Activated CD4-positive, alpha-beta T cell treated with anti-CD3 and anti-CD28 coated beads, Interleukin-10, Interleukin-2, amounts not matched to agents 100 ng/mL and 50 ng/mL, durations not matched to agents 16 hours and 8 hours (primary cell): ENCODE data around the gene HGFAC.
A peak's percentile ranks its signal among the peaks of the same experiment; 100 is the strongest.

Experiments
- DNase-seq: peaks from one replicate; pipeline ENCODE4 v3.0.0-alpha.2; 2020

HGFAC gene

DNA sequence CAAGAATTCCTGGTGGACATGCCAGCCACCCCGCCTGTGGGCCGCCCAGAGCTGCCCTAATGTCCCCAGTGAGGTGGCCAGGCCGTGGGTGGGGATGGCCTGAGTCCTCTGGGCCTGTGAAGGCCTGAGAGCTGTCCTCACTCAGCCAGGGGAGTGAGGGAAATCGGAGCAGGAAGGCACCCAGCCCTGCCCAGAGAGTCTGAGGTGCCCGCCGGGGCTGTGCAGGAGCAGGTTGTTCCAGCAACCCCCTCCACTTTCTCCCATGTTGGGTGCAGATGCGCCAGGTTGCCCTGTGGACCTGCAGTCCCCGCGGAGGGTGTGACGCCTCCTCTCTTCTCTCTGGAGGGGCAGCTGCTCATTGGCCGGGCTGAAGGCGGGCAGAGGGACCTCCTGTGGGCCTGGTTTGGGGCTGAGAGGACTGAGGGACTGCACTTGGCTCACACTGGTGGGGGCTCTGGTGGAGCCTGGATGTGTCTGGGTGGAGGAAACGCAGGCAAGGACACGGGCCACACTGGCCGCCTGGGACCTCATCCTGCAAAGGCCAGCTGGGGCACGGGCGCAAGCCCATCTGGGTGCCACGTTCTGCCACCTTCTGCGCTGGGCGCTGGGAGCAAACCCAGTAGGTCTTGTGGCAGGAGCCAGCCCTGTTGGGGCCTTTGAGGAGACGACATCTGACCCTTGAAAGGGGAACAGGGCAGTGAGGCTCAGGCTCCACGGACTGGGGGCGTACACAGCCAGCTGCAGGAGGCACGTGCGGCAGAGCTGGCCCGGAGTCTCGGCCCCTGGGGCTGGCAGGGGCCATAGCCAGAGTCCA, 35.4 kb downstream of the HGFAC start:
- DNase-seq, result no peak

DNA sequence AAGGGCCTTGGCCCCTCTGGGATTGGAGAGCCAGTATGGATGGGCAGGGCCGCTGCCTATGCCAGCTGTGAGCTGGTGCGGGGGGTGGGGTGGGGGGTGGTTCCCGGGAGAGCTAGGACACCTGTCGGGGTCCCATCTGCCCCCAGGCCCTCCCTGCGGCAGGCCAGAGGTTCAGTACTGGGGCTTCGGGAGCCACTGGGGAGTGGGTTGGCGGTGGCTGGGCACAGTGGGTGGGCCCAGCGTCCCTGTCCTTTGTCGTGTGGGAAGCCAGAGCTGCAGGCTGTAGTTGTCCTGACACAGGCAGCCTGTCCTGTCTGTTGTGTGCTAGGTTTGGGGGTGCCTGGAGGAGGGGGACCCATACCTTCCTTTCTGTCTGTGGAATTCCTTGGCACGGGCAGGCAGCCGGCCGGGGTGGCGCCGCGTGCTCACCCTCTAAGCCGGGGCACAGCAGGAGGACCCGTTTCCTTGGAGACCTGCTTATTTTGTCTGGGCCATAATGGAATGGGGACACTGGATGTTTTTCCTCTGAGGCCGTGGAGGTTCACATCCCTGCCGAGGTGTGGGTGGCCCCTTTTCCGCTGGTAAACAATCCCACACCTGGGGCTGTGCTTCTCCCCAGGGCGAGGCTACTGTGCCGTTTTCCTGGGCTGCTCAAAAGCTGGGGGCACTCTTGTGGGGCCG, 36.1 kb downstream of the HGFAC start:
- DNase-seq, result no peak

DNA sequence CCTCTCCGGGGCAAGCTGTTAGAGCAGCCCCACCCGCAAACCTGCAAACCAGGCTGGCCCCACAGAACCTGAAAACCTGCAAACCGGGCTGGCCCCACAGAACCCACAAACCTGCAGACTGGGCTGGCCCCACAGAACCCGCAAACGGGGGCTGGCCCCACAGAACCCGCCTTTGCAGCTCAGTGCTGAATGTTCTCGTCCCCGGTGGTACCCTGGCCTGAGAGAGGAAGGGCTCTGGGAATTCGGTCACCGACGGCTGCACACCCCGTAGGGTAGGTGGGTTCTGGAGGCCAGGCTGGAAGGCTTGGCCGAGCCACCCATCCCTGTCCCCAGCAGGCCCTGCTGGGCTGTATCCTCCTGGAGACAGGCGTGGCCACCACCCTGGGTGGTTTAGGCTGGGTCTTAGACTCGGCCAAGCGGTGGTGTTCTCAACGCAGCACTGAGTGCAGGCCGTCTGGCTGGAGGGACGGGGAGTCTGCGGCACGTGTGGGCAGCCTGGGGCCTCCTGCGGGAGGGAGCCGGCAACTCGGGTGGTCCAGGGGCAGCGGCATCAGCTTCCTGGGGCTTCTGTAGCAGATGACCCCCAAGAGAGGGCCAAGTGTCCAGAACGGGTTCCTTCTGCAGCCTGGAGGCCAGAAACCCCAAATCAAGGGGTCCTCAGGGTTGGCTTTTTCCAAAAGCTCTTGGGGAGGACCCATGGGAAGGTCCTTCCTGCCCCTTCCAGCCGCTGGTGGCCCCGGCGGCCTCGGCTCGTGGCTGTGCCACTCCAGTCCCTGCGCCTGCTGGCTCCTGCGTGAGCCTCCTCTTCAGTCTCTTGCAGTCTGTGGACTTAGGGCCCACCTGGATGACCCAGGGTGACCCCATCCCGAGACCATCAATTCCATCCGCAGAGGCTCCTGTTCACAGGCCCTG, 36.9 kb downstream of the HGFAC start:
- DNase-seq, result no peak

GRCh38 chr4:3479358-3480101, 37.8 kb downstream of the HGFAC start:
- no peak for DNase-seq

GRCh38 chr4:3480528-3481112, 38.9 kb downstream of the HGFAC start:
- peak; percentile 80 for DNase-seq

GRCh38 chr4:3481113-3481531, 39.4 kb downstream of the HGFAC start:
- DNase-seq, result no peak

DNA sequence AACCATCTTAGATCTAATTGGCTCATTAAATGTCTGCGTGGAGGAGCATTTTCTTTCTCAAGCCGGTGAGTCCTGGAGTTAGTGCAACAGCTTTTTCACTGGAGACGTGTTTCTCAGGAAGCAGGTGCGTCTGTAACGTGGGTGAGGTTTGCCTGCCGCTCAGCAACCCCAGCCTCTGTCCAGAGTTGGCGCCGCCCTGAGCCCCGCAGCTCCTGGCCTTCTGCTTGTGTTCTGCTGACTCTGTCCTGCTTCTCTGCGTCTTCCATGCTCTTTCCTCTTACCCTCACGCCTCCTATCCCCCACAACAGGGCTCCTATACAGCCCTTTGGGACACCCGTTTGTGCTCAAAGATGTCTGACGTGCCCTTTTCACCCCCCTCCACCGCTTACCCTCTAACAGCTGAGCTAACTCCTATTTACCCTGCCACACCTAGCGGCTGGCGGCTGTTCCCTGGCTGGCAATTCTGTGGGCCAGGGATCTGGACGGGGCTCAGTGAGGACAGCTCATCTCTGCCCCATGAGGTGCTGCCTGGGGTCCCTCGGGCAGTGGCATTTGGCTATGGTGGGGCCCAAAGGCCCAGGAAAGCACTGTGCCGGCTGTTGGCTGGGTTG, 40.1 kb downstream of the HGFAC start:
- no peak for DNase-seq

DNA sequence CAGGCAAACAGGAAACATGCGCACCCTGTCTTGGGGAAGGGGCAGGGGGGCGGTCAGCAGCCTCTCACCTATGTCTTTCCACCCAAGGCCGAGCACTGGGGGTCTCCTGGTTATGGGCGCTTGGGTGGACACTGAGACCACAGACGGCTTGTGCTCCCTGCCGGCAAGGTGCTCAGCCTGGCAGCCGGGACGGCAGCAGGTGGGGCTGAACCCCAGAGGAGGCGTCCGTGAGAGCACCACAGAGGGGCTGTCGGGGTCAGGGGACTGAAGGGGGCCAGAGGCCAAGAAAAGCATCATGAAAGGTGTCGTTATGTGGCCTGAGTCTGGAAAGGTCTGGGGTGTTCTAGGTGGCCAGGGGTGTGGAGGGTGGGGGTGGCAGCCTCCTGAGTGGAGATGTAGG, 40.9 kb downstream of the HGFAC start:
- DNase-seq, result no peak

- DNase-seq, result no peak
Observed at GRCh38 chr4:3483471-3483921, 41.7 kb downstream of the HGFAC start.

DNA sequence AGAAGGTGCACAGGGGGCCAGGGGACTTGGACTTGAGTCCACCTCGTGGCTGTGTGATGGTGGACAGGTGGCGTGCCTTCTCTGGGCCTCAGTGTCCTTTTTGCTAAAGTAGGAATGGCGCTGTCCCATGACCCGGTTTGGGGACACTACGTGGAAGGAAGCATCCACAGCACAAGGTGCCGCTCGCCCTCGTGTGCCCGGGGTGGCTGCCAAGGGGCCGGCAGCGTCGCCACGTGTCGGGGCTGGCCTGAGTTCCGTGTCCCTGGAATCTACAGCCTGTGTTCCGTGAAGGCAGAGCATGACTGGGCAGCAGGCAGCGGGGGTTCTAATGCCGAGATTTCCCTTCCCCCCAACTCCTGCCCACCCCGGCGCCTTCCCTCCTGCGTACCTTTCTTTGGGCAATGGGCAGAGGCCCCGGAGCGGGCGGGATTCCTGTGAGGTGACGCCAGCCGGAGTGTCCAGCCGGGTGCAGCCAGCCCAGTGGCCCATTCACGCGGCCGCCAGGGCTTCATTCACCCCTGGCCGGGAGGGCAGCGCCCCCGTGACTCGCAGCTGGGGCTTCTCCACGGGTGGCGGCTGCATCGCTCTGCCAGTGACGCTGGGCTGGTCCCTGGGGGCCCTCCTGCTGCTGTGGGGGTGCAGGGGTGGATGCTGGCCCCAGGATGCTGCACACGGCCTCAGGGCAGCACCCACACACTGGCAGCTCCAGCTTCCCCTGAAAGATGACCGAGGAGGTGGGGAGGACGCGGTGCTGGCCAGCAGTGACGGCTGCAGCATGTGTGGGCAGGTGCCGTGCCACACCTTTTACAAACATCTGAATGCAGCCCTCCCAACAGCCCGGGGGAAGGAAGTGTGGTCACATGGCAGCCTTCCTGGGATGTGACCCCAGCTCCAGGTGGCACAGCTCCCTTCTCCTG, 42.5 kb downstream of the HGFAC start:
- DNase-seq, result no peak

DNA sequence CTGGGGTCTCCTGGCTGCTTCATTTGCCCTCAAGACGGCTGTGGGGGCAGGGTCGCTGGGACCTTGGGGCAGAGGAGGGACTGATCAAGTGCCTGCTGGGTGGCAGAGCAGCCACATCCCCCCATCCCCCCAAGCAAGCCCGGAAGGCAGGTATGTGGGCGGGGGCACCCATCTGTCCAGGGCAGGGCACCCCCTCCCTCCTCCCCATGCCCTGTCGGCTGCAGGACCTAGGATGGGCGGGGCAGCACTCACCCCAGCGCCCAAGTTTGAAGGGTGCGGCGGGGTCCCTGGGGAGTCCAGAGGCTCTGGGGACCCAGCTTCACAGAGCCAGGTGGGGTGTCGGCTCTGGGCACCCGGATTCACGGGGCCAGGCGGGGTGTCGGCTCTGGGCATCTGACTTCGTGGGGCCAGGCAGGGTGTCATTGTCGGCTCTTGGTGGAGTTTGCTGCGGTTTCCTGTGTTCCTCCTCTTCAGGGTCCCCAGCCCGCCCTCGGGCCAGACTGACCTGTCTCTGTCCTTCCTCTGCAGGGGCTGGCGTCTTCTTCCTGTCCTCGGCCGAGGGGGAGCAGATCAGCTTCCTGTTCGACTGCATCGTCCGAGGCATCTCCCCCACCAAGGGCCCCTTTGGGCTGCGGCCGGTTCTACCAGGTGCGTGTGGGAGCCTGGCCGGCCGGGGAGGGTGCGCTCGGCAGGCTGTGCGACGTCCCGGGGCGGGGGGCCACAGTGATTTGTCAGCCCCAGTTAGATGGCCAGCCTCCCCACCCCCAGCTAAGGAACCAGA, 43.4 kb downstream of the HGFAC start:
- DNase-seq, result no peak

- no peak for DNase-seq
Observed at GRCh38 chr4:3485886-3486540, 44.2 kb downstream of the HGFAC start.

- no peak for DNase-seq
Observed at GRCh38 chr4:3486541-3487540, 45.1 kb downstream of the HGFAC start.

DNA sequence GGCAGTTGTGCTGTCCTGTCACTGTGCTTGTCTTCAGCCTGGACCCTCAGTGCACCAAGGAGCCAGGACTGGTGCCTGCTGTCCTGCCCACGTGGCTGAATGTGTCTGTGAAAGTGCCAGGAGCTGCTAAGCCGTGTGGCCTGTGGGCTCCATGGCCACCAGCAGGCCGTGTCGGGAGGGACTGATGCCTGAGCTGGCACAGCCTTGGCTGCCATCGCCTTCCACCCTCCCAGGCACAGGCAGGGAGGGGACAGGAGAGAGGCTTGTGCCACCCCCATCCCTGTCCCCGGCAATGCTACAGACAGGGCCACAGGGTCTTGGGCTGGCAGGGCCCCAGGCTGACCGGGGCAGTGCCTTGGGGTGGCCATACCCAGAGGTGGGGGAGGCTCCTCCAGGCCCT, 46.1 kb downstream of the HGFAC start:
- DNase-seq, result no peak

DNA sequence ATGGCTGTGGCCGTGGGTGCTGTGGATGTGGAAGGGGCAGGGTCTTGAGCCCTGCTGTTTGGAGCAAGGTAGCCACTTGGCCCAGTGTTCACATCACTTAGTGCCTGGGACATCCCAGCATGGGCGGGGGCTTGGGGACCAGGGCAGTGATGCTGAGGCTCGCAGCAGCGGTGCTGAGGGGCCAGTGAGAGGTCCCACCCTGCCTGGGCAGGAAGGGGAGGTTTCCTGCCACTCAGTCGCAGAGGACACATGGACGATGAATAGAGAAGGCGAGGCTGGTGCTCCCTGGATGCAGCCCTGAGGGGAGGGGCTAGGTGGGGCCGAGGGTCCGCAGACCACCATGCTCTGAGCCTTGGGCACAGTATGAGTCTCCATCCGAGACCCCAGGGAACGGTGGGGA, 47.1 kb downstream of the HGFAC start:
- no peak for DNase-seq

- no peak for DNase-seq
Observed at GRCh38 chr4:3489451-3489962, 47.7 kb downstream of the HGFAC start.

DNA sequence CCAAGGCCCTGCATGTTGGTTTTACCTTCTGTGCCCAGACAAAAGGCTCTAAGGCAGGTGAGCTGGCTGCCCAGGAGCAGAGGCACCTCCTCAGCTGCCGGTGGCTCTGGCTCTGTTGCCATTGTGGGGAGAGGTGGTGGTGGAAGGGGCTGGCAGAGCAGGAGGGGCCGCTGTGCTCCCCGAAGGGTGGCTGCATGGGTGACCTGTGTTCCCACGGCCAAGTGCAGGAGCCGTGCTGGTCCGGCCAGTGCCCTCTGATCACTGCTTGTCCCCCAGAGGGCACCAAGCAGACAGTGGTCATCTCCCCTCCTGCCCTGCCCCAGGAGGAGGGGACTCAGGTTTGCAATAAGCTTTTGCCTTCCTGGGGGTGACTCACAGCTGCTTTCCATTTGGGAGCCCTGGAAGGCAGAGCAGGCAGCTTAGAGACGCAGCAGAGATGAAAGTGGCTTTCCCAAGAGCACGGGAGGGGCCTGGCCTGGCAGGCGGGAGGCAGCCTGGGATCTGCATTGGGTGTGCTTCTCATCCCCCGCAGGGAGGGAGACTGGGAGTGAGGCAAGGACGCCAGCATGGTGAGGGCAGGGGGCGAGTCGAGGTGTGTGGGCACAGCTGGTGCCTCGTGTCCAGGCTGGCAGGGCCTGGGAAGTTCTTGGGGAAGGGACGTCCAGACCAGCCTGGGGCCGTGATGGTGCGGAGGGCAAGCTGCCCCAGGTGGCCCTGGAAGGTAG, 50.1 kb downstream of the HGFAC start:
- no peak for DNase-seq
